Duodenal mucosa (tissue), 2 donors: Measurements from ENCODE around the gene GPR35.

ENCODE experiments used
- H3K27ac ChIP-seq: one replicate; pipeline ENCODE4 v1.7.0; 2013; ENCODE audit warnings: low read depth, low read length
- H3K27me3 ChIP-seq, 2 donors: one replicate each; pipeline ENCODE4 v1.7.0; 2013; ENCODE audit warnings: low read length in 2 of 2, control low read depth in 1 of 2; ENCODE audit not compliant: insufficient read depth in 2 of 2, control insufficient read depth in 1 of 2
- H3K36me3 ChIP-seq, 2 donors: one replicate each; pipeline ENCODE4 v1.7.0; 2013; ENCODE audit warnings: low read length in 2 of 2, control low read depth in 1 of 2; ENCODE audit not compliant: insufficient read depth in 2 of 2, control insufficient read depth in 1 of 2
- H3K4me1 ChIP-seq, 2 donors: one replicate each; pipeline ENCODE4 v1.7.0; 2013; ENCODE audit warnings: low read length in 2 of 2, control low read depth in 1 of 2; ENCODE audit not compliant: insufficient read depth in 2 of 2, control insufficient read depth in 1 of 2
- H3K4me3 ChIP-seq, 2 donors: one replicate each; pipeline ENCODE4 v1.7.0; 2013; ENCODE audit warnings: low read length in 2 of 2, low read depth in 1 of 2
- H3K9ac ChIP-seq, 2 donors: one replicate each; pipeline ENCODE4 v1.7.0; 2013; ENCODE audit warnings: low read length in 2 of 2, low read depth in 1 of 2
- H3K9me3 ChIP-seq, 2 donors: one replicate each; pipeline ENCODE4 v1.7.0; 2013; ENCODE audit warnings: low read length in 2 of 2, control low read depth in 1 of 2; ENCODE audit not compliant: control insufficient read depth in 1 of 2

The GPR35 gene, protein sequence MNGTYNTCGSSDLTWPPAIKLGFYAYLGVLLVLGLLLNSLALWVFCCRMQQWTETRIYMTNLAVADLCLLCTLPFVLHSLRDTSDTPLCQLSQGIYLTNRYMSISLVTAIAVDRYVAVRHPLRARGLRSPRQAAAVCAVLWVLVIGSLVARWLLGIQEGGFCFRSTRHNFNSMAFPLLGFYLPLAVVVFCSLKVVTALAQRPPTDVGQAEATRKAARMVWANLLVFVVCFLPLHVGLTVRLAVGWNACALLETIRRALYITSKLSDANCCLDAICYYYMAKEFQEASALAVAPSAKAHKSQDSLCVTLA

DNA sequence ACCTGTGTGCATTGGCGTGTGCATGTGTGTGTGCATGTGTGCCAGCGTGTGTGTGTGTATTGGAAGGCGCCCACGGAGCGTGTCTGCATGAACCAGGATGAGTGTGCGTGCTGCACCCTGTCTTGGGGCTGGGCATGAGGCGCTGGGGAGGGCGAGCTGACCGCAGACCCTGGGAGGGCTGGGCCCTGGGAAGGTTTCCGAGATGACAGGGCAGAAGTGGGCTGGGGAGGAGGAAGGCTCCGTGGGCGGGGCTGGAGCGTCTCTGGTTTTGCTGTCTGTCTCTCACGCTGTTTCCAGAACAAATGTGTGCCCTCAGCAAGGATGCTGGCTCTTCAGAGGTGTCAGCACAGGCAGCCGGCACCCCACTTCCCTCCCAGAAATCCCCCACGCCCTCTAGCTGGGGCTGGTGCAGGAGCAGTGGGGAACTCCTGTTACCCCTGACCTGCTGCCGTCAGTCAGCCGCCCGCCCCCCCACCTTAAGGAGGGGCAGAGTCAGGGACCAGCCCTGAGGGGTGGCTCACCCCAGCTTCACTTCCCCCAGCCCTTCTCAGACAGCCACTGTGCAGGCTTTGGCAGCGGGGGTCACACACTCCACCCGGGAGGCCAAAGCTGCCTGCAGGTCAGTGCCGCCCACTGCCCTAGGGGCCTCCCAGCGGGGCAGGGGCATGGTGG, at the start of gene GPR35:
TSS of gene GPR35 (plus strand) at position 531 of the 672 bp plus-strand sequence. CDS start 4,473 bp downstream, outside the sequence.
- H3K27ac ChIP-seq: peak within 1 kb of the TSS; percentile 1
- H3K9me3 ChIP-seq: no peaks in the 10 kb centered on the region
- H3K27me3 ChIP-seq: no peaks in the 10 kb centered on the region
- H3K4me3 ChIP-seq: peak within 1 kb of the TSS in 1 of 2 donors; percentile 51
- peaks cover 8 to 51% of the 10 kb centered on the region in 2 donors for H3K36me3 ChIP-seq
- peaks cover 0 to 27% of the 10 kb centered on the region in 2 donors for H3K4me1 ChIP-seq
- H3K9ac ChIP-seq: peak within 1 kb of the TSS in 1 of 2 donors; percentile 48

DNA sequence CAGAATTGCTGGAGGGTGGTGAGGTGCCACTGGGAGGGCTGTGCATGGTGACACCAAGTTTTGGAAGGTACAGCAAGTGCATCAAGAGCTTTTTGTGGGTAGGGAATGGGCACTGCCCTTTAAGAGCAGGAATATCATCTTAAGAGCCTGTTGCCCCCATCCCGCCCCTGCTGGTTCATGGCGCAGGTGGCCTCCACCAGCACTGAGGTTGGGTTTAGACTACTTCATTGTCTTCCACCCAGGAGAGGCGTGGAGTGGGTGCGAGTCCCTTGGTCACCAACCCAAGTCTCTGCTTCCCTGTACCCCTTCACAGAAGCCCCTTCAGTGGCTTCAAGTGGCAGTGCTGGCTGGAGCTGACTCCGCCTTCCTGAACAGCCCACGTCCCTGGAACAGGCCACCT, 49.2 kb upstream of the GPR35 start:
- no peak overlapping the region for H3K27ac ChIP-seq
- H3K4me1 ChIP-seq: peaks cover 20 to 21% of the 10 kb centered on the region in 2 donors
- H3K9me3 ChIP-seq: no peaks in the 10 kb centered on the region
- no peak overlapping the region for H3K4me3 ChIP-seq
- H3K27me3 ChIP-seq: no peaks in the 10 kb centered on the region
- H3K9ac ChIP-seq: no peak overlapping the region
- H3K36me3 ChIP-seq: peaks cover 22 to 71% of the 10 kb centered on the region in 2 donors

DNA sequence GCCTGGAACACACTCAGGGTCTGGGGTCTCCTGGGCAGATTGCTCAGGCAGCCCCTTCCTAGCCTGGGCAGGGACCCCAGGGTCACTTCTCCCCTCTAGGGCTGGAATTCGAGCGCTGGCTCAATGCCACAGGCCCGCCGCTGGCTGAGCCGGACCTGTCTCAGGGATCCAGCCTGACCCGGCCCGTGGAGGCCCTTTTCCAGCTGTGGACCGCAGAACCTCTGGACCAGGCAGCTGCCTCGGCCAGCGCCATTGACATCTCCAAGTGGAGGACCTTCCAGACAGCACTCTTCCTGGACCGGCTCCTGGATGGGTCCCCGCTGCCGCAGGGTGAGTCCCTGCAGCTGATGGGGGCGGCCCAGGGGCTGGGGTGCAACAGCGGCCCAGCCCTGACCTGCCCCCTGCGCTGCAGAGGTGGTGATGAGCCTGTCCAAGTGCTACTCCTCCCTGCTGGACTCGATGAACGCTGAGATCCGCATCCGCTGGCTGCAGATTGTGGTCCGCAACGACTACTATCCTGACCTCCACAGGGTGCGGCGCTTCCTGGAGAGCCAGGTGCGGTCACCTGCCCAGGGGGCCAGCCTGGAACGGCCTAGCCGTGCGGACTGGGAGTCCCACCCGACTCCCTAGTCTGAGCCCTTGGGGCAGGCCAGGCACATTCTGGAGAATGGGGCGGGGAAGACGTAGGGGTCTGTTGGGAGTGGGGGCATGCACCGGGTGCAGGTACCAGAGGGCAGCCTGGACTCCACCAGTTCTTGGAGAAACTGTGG, 48.7 kb upstream of the GPR35 start:
- H3K36me3 ChIP-seq: peaks cover 23 to 74% of the 10 kb centered on the region in 2 donors
- no peak overlapping the region for H3K27ac ChIP-seq
- no peaks in the 10 kb centered on the region for H3K9me3 ChIP-seq
- no peak overlapping the region for H3K4me3 ChIP-seq
- H3K4me1 ChIP-seq: peaks cover 20% of the 10 kb centered on the region in 2 donors
- no peaks in the 10 kb centered on the region for H3K27me3 ChIP-seq
- no peak overlapping the region for H3K9ac ChIP-seq

DNA sequence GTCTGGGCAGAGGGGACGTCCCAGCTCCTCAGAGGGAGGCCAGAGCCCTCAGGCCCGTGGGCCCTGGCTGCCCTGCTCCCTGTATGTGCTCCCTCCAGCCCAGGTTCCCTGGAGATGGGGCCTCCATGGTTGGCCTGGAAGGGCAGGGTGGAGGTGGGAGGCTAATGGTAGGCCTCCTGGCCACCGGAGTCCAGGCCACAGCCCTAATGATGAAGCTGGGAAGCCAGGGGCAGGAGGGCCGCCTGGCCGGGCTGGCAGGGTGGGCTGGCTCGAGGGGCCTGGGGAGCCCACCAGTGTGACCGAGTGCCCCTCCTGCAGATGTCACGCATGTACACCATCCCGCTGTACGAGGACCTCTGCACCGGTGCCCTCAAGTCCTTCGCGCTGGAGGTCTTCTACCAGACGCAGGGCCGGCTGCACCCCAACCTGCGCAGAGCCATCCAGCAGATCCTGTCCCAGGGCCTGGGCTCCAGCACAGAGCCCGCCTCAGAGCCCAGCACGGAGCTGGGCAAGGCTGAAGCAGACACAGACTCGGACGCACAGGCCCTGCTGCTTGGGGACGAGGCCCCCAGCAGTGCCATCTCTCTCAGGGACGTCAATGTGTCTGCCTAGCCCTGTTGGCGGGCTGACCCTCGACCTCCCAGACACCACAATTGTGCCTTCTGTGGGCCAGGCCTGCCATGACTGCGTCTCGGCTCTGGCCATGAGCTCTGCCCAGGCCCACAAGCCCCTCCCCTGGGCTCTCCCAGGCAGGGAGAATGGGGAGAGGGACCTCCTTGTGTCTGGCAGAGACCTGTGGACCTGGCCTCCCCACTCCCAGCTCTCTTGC, 47.8 kb upstream of the GPR35 start:
- Histone ChIP-seq H3K27ac (no peak overlapping the region), H3K9me3 (no peaks in the 10 kb centered on the region), H3K27me3 (no peaks in the 10 kb centered on the region), H3K9ac (no peak overlapping the region), H3K4me3 (no peak overlapping the region), H3K36me3 (peaks cover 23 to 67% of the 10 kb centered on the region in 2 donors), H3K4me1 (peaks cover 20% of the 10 kb centered on the region in 2 donors)

DNA sequence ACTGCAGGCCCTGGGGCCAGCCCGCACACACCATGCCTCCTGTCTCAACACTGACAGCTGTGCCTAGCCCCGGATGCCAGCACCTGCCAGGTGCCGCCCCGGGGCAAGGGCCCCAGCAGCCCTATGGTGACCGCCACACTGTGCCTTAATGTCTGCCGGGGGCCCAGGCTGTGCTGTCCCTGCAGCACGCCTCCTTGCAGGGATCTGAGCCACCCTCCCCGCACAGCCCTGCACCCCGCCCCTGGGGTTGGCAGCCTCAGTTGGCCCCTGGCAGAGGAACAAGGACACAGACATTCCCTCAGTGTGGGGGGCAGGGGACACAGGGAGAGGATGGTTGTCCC, 47.2 kb upstream of the GPR35 start:
- no peak overlapping the region for H3K27ac ChIP-seq
- H3K27me3 ChIP-seq: no peaks in the 10 kb centered on the region
- H3K36me3 ChIP-seq: peaks cover 23 to 63% of the 10 kb centered on the region in 2 donors
- peaks cover 20% of the 10 kb centered on the region in 2 donors for H3K4me1 ChIP-seq
- no peaks in the 10 kb centered on the region for H3K9me3 ChIP-seq
- H3K4me3 ChIP-seq: no peak overlapping the region
- no peak overlapping the region for H3K9ac ChIP-seq

DNA sequence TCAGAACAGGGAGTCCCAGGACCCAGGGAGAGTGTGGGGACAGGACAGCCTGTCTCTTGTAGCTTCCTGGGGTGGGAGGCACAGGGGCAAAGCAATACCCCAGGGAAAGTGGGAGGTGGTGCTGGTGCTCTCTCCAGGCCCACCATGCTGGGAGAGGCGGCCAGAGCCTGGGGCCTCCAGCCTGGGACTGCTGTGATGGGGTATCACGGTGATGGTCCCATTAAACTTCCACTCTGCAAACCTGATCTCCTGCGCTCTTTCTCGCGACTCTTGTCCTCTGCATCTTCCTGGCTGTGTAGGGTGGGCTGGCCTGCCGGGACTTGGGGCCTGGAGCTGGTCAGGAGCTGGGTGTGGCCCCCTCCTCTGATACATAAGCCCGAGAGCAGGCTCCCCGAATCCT, 46.8 kb upstream of the GPR35 start:
- Histone ChIP-seq H3K4me1 (peaks cover 20% of the 10 kb centered on the region in 2 donors), H3K27me3 (no peaks in the 10 kb centered on the region), H3K9ac (no peak overlapping the region), H3K36me3 (peaks cover 23 to 59% of the 10 kb centered on the region in 2 donors), H3K4me3 (no peak overlapping the region), H3K27ac (no peak overlapping the region), H3K9me3 (no peaks in the 10 kb centered on the region)

DNA sequence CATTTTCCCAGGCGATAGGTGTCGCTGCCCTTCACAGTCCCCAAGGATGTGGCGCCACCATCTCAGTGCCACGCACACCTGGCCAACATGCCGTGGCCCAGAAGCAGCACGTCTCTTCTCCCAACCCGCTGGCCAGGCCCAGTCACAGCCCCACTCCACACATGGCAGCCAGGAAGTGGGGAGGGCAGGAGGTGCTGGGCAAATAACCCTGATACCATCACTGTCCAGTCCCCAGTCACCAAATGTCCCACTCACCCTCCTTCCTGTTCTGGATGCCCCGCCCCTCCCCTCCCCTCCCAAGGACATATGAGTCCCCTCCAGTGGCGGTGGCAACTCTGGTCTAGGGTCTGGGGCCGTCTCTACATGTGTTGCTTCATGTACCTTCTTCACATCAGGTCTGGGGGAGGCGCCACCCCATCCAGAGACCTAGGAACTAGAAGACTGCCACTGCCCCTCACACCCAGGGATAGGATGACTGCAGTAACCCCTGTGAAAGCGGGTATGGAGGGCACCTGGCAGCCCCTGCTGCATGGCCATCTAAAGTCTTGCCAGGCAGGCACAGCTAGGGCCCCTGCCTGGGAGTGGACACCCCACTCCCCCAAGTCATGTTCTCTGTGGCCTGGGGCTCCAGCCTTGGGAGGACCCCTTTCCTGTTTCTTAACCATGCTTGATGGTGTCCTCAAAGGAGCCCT, 46.1 kb upstream of the GPR35 start:
- H3K9me3 ChIP-seq: no peaks in the 10 kb centered on the region
- H3K9ac ChIP-seq: no peak overlapping the region
- peak overlapping the region in 1 of 2 donors; percentile 43 for H3K4me3 ChIP-seq
- H3K4me1 ChIP-seq: peaks cover 20% of the 10 kb centered on the region in 2 donors
- H3K27ac ChIP-seq: no peak overlapping the region
- peaks cover 22 to 52% of the 10 kb centered on the region in 2 donors for H3K36me3 ChIP-seq
- no peaks in the 10 kb centered on the region for H3K27me3 ChIP-seq

DNA sequence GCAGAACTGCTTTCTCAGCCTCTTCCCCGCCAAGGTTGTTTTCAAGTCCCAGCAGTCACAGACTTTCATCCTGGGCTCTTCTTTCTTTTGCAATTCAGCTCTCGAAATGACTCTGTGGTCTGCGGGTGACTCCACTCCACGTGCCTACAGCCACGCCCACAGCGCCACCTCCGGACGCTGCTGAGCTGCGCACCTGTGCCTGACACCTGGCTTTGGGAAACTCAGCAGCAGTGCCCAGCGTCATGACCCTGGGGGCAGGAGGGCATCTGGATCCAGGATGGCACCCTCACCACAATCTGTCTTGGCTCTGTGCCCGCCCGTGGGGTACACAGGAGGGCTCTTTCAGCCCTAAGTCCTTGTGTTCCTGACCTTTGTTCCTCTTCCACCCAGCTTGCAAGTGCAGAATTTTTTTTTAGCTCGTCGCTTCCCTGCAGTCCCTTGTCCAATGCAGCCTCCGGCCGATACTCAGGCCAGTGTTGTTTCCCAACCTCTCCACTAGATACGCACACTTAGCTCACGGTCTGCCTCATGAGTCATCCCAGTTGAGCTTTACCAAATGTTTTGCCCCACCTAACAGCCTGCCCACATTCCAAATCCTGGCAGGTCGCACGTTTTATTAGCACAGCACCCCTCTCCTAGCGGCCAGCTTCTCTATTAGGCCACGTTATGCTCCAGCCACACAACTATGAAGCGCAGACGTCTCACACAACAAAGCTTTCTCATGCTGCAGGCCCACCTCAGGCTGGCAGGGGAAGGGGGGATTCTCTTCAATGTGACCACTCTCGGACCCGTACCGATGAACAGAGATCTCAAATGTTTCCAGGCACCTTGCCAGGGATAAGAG, 45.3 kb upstream of the GPR35 start:
- H3K4me1 ChIP-seq: peaks cover 26 to 27% of the 10 kb centered on the region in 2 donors
- H3K27me3 ChIP-seq: no peaks in the 10 kb centered on the region
- no peaks in the 10 kb centered on the region for H3K9me3 ChIP-seq
- H3K9ac ChIP-seq: peak overlapping the region in 1 of 2 donors; percentile 0
- no peak overlapping the region for H3K27ac ChIP-seq
- H3K4me3 ChIP-seq: peak overlapping the region; percentile 20 to 43
- H3K36me3 ChIP-seq: peaks cover 16 to 45% of the 10 kb centered on the region in 2 donors
